Stimulated activated CD8-positive, alpha-beta memory T cell treated with anti-CD3 and anti-CD28 coated beads, Interleukin-7, amount 100 ng/mL, for 24 hours (primary cell): Measurements from ENCODE around the gene ZNF556.

Experiments used
- DNase-seq: peaks from one replicate; pipeline ENCODE4 v3.0.0-alpha.2; 2020; ENCODE audit warnings: low read depth

The ZNF556 gene

DNA sequence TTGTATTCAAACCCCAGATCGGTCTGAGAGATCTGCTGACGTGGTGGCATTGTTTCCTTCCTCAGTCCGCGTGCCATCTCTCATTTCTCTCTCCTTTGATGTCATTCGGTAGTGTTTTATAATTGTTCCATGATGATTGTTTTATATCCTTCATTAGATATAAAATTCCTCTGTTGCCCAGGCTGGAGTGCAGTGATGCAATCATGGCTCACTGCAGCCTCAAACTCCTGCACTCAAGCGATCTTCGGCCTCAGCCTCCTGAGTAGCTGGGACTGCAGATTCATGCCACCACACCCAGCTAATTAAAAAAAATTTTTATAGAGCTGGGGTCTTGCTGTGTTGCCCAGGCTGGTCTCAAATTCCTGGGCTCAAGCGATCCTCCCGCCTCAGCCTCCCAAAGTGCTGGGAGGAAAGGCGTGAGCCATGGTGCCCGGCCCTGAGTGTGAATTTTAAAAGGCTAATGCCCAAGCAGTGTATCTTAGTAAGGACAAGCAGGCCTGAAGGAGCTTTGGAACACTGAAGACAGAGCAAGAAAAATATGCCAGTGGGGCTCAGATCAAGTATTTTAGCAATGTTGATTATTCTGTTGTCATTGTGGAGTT lies 38.9 kb downstream of the ZNF556 start:
- DNase-seq, result no peak

DNA sequence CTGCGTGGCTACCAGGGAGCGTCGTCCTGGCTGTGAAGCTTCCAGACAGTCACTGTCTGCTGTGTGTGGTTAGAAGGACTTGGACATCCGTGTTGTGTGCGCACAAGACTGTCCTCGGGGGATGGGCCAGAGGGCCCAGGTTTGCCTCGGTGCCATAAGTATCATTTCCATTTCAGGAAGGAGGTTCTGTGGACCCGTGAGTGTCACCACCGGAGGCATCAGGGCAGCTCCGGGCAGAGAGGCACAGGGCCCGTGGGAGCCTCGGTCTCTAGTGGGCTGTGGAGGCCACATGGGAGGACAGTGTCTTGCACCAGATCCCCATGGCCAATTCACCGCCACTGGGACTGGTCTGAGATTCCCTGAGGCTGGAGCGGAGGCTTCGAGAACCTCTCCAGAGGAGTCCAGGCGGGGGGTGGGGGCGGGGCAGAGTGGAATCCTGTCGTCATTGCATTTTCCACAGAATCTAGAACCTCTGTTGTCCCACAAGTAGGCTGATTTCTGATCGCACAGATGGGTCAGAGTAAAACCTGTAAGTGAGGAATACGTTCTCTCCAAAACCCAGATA lies 39.6 kb downstream of the ZNF556 start:
- no peak for DNase-seq

DNA sequence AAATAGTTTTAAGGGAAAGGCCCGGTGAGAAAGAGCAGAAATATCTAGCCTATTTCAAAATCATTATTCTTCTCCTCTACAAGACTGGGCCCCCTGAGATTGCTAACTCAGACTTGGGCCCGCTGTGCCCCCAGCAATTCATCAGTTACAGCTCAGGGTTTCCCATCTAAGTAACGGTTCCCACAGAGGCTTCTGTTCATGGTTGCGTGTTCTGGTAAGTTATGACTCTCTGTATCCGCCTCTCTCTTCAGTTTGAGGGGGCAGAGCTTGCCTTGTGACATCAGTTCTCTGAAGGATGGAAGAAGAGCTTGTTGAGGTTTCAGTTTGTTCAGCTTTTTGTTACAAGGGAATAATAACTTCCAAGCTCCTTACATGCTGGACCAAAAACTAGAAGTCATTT lies 45.2 kb downstream of the ZNF556 start:
- no peak for DNase-seq

DNA sequence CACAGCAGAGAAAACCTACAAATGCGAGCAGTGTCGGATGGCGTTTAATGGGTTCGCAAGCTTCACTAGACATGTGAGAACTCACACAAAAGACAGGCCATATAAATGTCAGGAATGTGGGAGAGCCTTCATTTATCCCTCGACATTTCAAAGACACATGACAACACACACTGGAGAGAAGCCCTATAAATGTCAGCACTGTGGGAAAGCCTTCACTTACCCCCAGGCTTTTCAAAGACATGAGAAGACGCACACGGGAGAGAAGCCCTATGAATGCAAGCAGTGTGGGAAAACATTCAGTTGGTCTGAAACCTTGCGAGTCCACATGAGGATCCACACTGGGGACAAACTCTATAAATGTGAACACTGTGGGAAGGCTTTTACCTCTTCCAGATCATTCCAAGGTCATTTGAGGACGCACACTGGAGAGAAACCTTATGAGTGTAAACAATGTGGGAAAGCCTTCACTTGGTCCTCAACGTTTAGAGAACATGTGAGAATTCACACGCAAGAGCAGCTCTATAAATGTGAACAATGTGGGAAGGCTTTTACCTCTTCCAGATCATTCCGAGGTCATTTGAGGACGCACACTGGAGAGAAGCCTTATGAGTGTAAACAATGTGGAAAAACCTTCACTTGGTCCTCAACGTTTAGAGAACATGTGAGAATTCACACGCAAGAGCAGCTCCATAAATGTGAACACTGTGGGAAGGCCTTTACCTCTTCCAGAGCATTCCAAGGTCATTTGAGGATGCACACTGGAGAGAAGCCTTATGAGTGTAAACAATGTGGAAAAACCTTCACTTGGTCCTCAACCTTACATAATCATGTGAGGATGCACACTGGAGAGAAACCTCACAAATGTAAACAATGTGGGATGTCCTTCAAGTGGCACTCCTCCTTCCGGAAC lies 50.4 kb downstream of the ZNF556 start:
- no peak for DNase-seq

DNA sequence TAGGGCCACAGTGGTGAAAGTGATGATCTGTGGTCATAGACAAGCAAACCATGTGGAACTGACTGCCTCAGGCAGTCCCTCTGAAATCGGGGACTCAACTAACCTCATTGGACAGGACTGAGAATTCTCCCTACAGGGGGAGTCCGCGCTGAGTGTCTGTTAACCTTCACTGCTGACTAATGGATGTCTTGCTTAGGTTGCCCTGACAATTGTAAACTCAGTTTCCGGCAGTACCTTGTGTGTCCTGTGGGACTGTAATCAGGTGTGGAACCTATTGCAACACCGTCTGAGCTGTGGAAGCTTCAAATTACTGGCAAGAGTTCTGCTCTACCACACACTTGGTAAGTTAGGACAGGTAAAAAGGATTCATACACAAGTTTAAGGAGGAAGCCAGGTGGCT lies 55.9 kb downstream of the ZNF556 start:
- no peak for DNase-seq

DNA sequence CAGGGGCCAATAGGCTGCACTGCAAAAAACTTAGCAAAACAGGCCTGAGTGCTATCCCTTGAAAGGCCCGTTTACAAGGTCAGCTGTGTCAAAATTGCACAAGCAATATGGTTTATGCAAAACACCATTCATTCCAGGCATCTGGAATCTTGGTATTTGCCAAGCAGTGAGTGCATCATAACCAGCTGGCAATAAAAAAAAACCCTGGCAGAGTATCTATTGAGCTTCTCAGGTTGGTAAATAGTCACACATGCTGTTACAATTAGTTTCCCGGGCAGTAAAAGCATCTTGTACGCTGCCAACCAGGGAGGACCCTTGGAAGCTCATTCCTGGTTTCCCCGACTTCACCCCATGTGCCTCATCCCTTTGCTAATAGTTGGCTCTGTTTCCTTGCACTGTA lies 56.4 kb downstream of the ZNF556 start:
- DNase-seq, result no peak

DNA sequence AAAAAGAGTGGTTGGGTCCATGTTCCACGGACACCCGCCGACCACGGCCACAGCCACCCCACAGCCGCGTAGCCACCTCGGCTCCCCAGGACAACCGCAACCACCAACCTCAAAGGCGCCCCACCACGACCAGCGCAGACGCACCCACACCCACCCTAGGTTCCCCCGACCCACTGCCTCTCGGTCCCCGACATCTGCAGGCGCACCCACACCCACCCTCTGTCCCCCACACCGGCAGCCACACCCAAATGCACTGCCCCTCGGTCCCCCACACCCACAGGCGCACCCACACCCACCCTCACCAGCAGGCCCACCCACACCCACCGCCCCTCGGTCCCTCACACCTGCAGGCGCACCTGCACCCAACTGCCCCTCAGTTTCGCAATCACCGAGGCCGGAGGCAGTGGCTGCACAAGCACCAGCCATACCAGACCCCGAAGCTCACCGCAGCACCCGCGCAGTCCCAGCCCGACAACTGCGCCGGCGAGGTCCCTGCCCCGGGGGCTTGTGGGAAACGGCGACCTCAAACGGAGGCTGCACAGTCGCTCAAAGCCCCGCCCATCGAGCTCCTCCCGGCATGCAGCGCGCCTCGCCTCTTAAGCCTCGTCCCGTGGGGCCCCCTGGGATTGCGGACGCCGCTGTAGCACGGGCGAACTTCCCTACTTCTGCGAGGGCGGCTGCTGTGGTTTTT lies 59.4 kb downstream of the ZNF556 start:
- DNase-seq, result no peak

DNA sequence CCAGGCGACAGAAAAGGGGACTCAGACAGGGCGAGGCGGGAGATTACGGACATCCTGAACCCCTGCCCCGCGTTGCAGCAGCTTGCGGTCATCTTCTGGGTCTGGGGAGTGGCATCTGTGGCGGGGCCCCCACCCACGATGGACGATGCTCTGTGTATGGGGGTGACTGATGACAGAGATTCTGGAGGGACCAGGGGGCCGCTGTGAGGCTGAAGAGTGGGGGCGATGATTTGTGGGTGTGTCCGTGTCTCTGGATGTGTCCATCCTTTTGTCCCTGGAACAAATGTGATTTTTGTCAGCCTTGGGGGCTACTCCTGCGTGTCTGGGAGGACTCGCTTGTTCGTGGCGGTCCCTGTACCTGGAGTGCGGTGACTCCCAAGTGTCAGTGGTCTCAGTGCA lies 59.9 kb downstream of the ZNF556 start:
- DNase-seq, result no peak
